Measurements from ENCODE around the gene HBG2. TPM values are rescaled to one million over a fixed set of nuclear protein-coding genes. Genes with fewer than 3 reads are reported as not detected.

HBG2 gene
- total and polyA plus RNA-seq, 9 of the 15 experiments (the other 6 are each of a cell fraction or from before 2014, with no cell fraction given): 1,626 to 58,619 (median 10,515) TPM

DNA sequence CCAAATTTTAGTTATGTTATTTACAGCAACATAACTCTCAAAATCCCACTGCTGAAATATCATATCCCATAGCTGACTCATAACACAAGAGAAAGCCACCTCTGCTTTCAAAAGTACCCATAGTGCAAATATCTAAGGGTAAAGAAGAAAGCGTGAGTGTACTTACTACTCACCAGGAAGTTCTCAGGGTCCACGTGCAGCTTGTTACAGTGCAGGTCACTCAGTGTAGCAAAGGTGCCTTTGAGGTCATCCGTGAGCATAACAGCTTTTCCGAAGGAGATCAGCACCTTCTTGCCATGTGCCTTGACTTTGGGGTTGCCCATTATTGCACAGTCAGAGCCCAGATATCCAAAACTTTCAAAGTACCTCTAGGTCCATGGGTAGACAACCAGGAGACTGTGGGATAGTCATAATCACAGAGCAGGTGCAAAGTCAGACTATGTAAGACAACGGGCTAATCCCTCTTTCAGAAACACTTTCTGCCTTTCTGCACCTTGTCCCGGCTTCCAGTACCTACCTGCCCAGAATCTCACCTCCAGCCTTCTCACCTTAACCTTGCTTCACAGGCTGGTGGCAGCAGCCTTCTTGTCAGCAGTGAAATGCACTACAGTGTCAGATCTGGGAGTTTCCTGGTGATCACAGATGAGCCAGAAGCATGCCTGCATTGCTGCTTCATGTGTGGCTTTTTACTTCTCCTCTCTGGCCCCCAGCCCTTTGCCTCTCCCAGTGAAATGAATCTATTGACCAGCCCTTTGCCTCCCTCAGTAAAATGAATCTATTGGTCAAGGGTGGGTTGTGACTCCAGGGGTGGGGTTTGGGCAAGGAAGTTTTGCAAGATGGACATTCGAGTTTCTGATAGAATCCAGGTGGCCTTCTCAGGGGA, 11.4 kb downstream of the HBG2 start (continued):
- TF ChIP-seq, protein P1, sequence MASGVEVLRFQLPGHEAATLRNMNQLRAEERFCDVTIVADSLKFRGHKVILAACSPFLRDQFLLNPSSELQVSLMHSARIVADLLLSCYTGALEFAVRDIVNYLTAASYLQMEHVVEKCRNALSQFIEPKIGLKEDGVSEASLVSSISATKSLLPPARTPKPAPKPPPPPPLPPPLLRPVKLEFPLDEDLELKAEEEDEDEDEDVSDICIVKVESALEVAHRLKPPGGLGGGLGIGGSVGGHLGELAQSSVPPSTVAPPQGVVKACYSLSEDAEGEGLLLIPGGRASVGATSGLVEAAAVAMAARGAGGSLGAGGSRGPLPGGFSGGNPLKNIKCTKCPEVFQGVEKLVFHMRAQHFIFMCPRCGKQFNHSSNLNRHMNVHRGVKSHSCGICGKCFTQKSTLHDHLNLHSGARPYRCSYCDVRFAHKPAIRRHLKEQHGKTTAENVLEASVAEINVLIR (CRISPR knock-in tag; IDR thresholded peaks at IDR 0.05): no peak
- TF ChIP-seq CBX1 (IDR thresholded peaks at IDR 0.05; ENCODE audit: low read depth) (no peak), ZNF197 (CRISPR knock-in tag; IDR thresholded peaks at IDR 0.05; ENCODE audit: low read depth) (0 out of 2 replicates have a peak, but pooled peaks have one; percentile 3), PKNOX1 (IDR thresholded peaks at IDR 0.05) (no peak), YY1 (IDR thresholded peaks at IDR 0.05; ENCODE audit: borderline replicate concordance in 1 of 3, control insufficient read depth in 1 of 3, extremely low read depth in 1 of 3, insufficient read depth in 3 of 3, insufficient read length in 1 of 3, insufficient replicate concordance in 2 of 3, low read depth in 1 of 3, low read length in 2 of 3) (peak in 1 of 3 experiments; percentile 33)
- TF ChIP-seq, protein P2, sequence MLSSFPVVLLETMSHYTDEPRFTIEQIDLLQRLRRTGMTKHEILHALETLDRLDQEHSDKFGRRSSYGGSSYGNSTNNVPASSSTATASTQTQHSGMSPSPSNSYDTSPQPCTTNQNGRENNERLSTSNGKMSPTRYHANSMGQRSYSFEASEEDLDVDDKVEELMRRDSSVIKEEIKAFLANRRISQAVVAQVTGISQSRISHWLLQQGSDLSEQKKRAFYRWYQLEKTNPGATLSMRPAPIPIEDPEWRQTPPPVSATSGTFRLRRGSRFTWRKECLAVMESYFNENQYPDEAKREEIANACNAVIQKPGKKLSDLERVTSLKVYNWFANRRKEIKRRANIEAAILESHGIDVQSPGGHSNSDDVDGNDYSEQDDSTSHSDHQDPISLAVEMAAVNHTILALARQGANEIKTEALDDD (IDR thresholded peaks at IDR 0.05): peak; percentile 37; the same call in 1 of the 2 replicates
- TF ChIP-seq, protein P3, sequence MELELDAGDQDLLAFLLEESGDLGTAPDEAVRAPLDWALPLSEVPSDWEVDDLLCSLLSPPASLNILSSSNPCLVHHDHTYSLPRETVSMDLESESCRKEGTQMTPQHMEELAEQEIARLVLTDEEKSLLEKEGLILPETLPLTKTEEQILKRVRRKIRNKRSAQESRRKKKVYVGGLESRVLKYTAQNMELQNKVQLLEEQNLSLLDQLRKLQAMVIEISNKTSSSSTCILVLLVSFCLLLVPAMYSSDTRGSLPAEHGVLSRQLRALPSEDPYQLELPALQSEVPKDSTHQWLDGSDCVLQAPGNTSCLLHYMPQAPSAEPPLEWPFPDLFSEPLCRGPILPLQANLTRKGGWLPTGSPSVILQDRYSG (tag; conservative IDR thresholded peaks at IDR 0.05; ENCODE audit: low read depth): peak; percentile 56; the same call in 1 of the 2 replicates
- TF ChIP-seq, protein P4, sequence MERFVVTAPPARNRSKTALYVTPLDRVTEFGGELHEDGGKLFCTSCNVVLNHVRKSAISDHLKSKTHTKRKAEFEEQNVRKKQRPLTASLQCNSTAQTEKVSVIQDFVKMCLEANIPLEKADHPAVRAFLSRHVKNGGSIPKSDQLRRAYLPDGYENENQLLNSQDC (CRISPR knock-in tag; IDR thresholded peaks at IDR 0.05): peak; percentile 51; the same call in 1 of the 2 replicates
